Testis (tissue), 2 donors: ENCODE measurements around the gene CLEC16A.

Experiments
- POLR2A ChIP-seq: fragments of 450-650 bp; IDR thresholded peaks from one replicate; pipeline ENCODE4 v1.6.1; 2017; ENCODE audit warnings: antibody characterized with exemption, mild to moderate bottlenecking, moderate library complexity
- TF ChIP-seq, protein P1 (sequence below), 3 experiments: fragments of 450-650 bp in 2 of 3; fragments of 200-600 bp in 1 of 3; sonication (generic) in 1 of 3; IDR thresholded peaks; one replicate each; pipeline ENCODE4 v1.5.1; 2016 to 2019; ENCODE audit warnings: antibody characterized with exemption in 3 of 3, mild to moderate bottlenecking in 2 of 3, moderate library complexity in 1 of 3

DNA sequence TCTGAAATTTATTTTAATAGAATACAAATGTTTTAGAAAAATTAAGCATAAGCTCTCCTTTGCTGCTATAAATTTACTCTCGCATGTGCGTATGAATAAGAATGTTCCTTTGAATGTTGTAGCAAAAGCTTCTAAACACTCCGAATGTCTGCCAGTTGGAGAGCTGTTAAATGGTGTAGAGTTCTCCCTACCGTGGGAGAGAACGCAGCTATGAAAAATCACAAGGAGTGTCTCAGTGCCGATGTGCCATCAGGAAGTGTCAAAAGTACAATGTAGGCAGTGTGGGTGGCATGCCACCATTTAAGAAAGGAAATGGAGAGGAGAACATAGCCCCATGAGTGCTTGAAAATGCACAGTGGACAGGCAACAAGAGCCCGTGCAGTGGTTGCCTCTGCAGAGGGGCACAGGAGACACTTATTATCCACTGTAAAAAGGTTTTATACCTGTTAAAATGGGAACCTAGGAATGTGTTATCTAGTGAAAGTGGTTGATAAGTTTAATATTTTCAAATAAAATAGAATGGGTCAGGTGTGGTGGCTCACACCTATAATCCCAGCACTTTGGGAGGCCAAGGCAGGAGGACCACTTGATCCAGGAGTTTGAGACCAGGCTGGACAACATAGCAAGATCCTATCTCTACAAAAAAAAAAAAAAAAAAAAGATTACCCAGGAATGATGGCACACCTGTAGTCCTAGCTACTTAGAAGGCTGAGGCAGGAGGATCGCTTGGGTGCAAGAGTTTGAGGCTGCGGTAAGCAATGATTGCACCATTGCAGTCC is 167.7 kb downstream of the CLEC16A start:
- no peak for TF ChIP-seq POLR2A
- TF ChIP-seq, protein P1, sequence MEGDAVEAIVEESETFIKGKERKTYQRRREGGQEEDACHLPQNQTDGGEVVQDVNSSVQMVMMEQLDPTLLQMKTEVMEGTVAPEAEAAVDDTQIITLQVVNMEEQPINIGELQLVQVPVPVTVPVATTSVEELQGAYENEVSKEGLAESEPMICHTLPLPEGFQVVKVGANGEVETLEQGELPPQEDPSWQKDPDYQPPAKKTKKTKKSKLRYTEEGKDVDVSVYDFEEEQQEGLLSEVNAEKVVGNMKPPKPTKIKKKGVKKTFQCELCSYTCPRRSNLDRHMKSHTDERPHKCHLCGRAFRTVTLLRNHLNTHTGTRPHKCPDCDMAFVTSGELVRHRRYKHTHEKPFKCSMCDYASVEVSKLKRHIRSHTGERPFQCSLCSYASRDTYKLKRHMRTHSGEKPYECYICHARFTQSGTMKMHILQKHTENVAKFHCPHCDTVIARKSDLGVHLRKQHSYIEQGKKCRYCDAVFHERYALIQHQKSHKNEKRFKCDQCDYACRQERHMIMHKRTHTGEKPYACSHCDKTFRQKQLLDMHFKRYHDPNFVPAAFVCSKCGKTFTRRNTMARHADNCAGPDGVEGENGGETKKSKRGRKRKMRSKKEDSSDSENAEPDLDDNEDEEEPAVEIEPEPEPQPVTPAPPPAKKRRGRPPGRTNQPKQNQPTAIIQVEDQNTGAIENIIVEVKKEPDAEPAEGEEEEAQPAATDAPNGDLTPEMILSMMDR (IDR thresholded peaks at IDR 0.05): no peak
